PC-3 (cell line): ENCODE results near the gene KCNC4.

Experiments
- EZH2 ChIP-seq: fragments of 300-600 bp; sonication (generic); IDR thresholded peaks from one replicate; pipeline ENCODE4 v1.6.1; 2017; ENCODE audit warnings: antibody characterized with exemption, mild to moderate bottlenecking, low read length; ENCODE audit not compliant: unreplicated experiment
- EZH2phosphoT487 ChIP-seq: fragments of 300-600 bp; sonication (generic); IDR thresholded peaks from 2 replicates; pipeline ENCODE4 v1.6.1; 2018; ENCODE audit warnings: mild to moderate bottlenecking, antibody characterized with exemption, low read length, borderline replicate concordance
- TF ChIP-seq, protein P1 (sequence below): fragments of 300-600 bp; sonication (generic); conservative IDR thresholded peaks from 2 replicates; pipeline ENCODE4 v1.5.1; 2017; ENCODE audit warnings: antibody characterized with exemption, low read depth, mild to moderate bottlenecking, low read length

GRCh38 chr1:110223127-110223526, 13.0 kb downstream of the KCNC4 start:
- TF ChIP-seq, protein P1, sequence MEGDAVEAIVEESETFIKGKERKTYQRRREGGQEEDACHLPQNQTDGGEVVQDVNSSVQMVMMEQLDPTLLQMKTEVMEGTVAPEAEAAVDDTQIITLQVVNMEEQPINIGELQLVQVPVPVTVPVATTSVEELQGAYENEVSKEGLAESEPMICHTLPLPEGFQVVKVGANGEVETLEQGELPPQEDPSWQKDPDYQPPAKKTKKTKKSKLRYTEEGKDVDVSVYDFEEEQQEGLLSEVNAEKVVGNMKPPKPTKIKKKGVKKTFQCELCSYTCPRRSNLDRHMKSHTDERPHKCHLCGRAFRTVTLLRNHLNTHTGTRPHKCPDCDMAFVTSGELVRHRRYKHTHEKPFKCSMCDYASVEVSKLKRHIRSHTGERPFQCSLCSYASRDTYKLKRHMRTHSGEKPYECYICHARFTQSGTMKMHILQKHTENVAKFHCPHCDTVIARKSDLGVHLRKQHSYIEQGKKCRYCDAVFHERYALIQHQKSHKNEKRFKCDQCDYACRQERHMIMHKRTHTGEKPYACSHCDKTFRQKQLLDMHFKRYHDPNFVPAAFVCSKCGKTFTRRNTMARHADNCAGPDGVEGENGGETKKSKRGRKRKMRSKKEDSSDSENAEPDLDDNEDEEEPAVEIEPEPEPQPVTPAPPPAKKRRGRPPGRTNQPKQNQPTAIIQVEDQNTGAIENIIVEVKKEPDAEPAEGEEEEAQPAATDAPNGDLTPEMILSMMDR, result no peak
- TF ChIP-seq EZH2 (no peak), EZH2phosphoT487 (no peak)
